ENCODE data around the gene PRIMPOL. TPM values are rescaled to one million over a fixed set of nuclear protein-coding genes. Genes with fewer than 3 reads are reported as not detected.

The PRIMPOL gene
- total RNA-seq, 1 donor from 2014 or later: 19.0 TPM

GRCh38 chr4:184744236-184744635 lies 94.7 kb downstream of the PRIMPOL start:
- no peak for TF ChIP-seq CTCF (IDR thresholded peaks at IDR 0.05; ENCODE audit: unreplicated experiment)
- no peaks in the 10 kb centered on the region for H3K27me3 Mint-ChIP-seq
- DNase-seq (ENCODE audit: low spot score, unreplicated experiment): no peak
- H3K4me1 Mint-ChIP-seq (ENCODE audit: low read depth): peaks cover 22% of the 10 kb centered on the region
- peaks cover 10% of the 10 kb centered on the region for H3K9me3 Mint-ChIP-seq (ENCODE audit: low read depth)
- H3K27ac Mint-ChIP-seq: no peak overlapping the region
- no peaks in the 10 kb centered on the region for H3K36me3 Mint-ChIP-seq (ENCODE audit: insufficient read depth)
- no peak overlapping the region for H3K4me3 Mint-ChIP-seq (ENCODE audit: low read depth)

Other genes with a start within 250 kb of the PRIMPOL start
- gene IRF2, start 175.2 kb upstream of the PRIMPOL start, total RNA-seq: 14.3 and 19.1 TPM in 2 replicates
- 29.6 and 33.9 TPM in 2 replicates for gene CASP3, start 291 bp upstream of the PRIMPOL start, total RNA-seq
- gene CENPU, start 84.4 kb downstream of the PRIMPOL start, total RNA-seq: 39.2 and 39.7 TPM in 2 replicates
- gene ACSL1, start 176.2 kb downstream of the PRIMPOL start, total RNA-seq: 6.3 and 6.4 TPM in 2 replicates